Measurements from ENCODE around the gene TNFSF4. TPM values are rescaled to one million over a fixed set of nuclear protein-coding genes. Genes with fewer than 3 reads are reported as not detected.

TNFSF4 gene
- total RNA-seq, 2 donors from 2014 or later = 3.3 to 6.2 TPM

DNA sequence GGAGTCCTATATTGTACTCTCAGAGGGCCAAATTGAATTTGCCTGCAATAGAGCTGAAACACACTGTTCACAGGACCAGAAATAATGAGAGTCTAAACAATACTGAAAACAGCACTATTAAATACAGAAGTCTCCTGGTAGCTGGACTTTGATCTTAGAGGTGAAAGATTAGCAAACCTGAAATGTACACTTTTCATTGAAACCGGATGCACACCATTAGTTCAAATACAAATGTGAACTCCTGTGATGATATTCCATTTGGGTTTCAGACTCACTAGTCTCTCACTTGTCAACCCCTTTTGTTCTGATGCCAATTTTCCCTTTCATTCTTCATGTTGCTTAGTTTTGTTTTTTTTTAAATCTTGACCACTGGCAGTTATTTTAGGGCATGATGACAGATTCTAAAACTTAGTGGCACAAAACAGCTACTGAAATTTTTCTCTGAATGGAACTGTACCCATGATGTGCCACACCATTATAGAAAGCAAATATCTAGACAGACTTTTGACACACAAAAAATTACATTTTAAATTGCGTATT lies 5.9 kb upstream of the TNFSF4 start:
- H3K4me1 ChIP-seq (ENCODE audit: control insufficient read depth, insufficient read depth, low read length) = peaks cover 11% of the 10 kb centered on the region
- no peak overlapping the region for H3K27ac Mint-ChIP-seq
- peaks cover 22% of the 10 kb centered on the region for H3K27me3 Mint-ChIP-seq (ENCODE audit: insufficient read depth)
- H3K9ac ChIP-seq (ENCODE audit: extremely low read depth, low read length, poor library complexity, severe bottlenecking) = no peak overlapping the region
- no peak overlapping the region for H3K4me3 Mint-ChIP-seq
- no peaks in the 10 kb centered on the region for H3K9me3 Mint-ChIP-seq
- DNase-seq = no peak
- H3K9me3 ChIP-seq (ENCODE audit: control insufficient read depth, low read length) = no peaks in the 10 kb centered on the region
- H3K36me3 Mint-ChIP-seq (ENCODE audit: low read depth) = no peaks in the 10 kb centered on the region
- H3K4me3 ChIP-seq (ENCODE audit: low read length) = no peak overlapping the region
- no peak overlapping the region for H3K27ac ChIP-seq (ENCODE audit: low read depth, low read length)
- H3K27me3 ChIP-seq (ENCODE audit: control insufficient read depth, insufficient read depth, low read length, poor library complexity, severe bottlenecking) = no peaks in the 10 kb centered on the region
- no peaks in the 10 kb centered on the region for H3K36me3 ChIP-seq (ENCODE audit: control insufficient read depth, insufficient read depth, low read length)
- WGBS, 2 experiments (ENCODE audit: insufficient coverage in 1 of 2, insufficient read length in 1 of 2) = 99 to 100% methylated on average over 1 to 2 of the region's 2 CpGs
- TF ChIP-seq, protein P1, sequence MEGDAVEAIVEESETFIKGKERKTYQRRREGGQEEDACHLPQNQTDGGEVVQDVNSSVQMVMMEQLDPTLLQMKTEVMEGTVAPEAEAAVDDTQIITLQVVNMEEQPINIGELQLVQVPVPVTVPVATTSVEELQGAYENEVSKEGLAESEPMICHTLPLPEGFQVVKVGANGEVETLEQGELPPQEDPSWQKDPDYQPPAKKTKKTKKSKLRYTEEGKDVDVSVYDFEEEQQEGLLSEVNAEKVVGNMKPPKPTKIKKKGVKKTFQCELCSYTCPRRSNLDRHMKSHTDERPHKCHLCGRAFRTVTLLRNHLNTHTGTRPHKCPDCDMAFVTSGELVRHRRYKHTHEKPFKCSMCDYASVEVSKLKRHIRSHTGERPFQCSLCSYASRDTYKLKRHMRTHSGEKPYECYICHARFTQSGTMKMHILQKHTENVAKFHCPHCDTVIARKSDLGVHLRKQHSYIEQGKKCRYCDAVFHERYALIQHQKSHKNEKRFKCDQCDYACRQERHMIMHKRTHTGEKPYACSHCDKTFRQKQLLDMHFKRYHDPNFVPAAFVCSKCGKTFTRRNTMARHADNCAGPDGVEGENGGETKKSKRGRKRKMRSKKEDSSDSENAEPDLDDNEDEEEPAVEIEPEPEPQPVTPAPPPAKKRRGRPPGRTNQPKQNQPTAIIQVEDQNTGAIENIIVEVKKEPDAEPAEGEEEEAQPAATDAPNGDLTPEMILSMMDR (conservative IDR thresholded peaks at IDR 0.05) = no peak
- peaks cover 21% of the 10 kb centered on the region for H3K4me1 Mint-ChIP-seq

DNA sequence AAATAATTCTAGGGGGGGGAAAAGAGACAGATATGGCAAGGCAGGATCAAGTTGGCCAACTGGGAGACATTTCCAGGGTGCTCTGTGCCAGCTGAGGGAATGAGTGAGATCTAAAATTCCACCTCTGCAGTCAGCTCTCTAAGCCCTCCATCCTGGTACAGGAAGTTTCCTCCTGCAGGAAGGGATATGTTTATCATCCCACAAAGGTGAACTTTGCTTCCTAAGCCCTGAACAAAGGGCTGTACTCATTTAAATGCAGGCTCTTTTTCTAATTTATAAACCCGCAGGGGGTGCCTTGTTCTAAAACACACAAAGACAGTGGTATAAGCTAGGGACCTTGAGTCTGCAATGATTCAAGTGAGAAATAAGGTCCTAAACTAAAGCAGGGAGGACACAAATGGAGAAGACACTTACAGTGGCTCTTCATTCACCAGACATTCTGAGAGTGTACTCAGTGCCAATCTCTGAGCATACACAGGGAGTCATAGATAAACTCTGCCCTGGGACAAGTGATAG lies 3.6 kb upstream of the TNFSF4 start:
- DNase-seq = no peak
- no peak overlapping the region for H3K9ac ChIP-seq (ENCODE audit: extremely low read depth, low read length, poor library complexity, severe bottlenecking)
- H3K27me3 Mint-ChIP-seq (ENCODE audit: insufficient read depth) = peaks cover 22% of the 10 kb centered on the region
- peaks cover 25% of the 10 kb centered on the region for H3K4me1 Mint-ChIP-seq
- H3K9me3 ChIP-seq (ENCODE audit: control insufficient read depth, low read length) = no peaks in the 10 kb centered on the region
- H3K27ac ChIP-seq (ENCODE audit: low read depth, low read length) = no peak overlapping the region
- peaks cover 11% of the 10 kb centered on the region for H3K4me1 ChIP-seq (ENCODE audit: control insufficient read depth, insufficient read depth, low read length)
- H3K4me3 ChIP-seq (ENCODE audit: low read length) = peak overlapping the region; percentile 11
- no peaks in the 10 kb centered on the region for H3K27me3 ChIP-seq (ENCODE audit: control insufficient read depth, insufficient read depth, low read length, poor library complexity, severe bottlenecking)
- H3K9me3 Mint-ChIP-seq = no peaks in the 10 kb centered on the region
- 67 to 74% methylated on average over 1 of the region's 1 CpG for WGBS, 2 experiments (ENCODE audit: insufficient coverage in 1 of 2, insufficient read length in 1 of 2)
- TF ChIP-seq, protein P1 (conservative IDR thresholded peaks at IDR 0.05) = no peak
- no peak overlapping the region for H3K27ac Mint-ChIP-seq
- no peaks in the 10 kb centered on the region for H3K36me3 ChIP-seq (ENCODE audit: control insufficient read depth, insufficient read depth, low read length)
- no peak overlapping the region for H3K4me3 Mint-ChIP-seq
- H3K36me3 Mint-ChIP-seq (ENCODE audit: low read depth) = no peaks in the 10 kb centered on the region

DNA sequence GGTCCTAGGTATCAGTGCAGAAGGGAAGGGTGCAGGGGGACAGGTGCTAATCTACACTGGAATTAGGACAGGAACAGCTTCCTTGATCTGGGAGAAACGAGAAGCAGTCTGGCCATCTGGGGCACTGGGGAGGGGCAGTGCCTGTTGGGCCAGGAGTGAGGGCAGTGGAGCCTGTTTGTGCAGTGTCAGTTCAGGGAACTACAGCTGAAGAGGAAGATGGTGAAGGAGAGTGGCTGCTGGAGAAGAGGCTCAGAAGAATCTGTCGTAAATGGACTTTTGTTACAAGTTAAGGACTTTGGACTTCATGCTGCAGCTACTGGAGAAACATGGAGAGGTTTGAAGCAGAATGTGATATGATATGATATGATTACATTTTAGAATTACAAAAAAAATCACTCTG lies 3.2 kb upstream of the TNFSF4 start:
- Histone ChIP-seq H3K36me3 (ENCODE audit: control insufficient read depth, insufficient read depth, low read length) (no peaks in the 10 kb centered on the region), H3K4me3 (ENCODE audit: low read length) (peak overlapping the region; percentile 11), H3K4me1 (ENCODE audit: control insufficient read depth, insufficient read depth, low read length) (peaks cover 11% of the 10 kb centered on the region), H3K27ac (ENCODE audit: low read depth, low read length) (no peak overlapping the region), H3K9me3 (ENCODE audit: control insufficient read depth, low read length) (no peaks in the 10 kb centered on the region), H3K27me3 (ENCODE audit: control insufficient read depth, insufficient read depth, low read length, poor library complexity, severe bottlenecking) (no peaks in the 10 kb centered on the region), H3K9ac (ENCODE audit: extremely low read depth, low read length, poor library complexity, severe bottlenecking) (no peak overlapping the region)
- no peak overlapping the region for H3K4me3 Mint-ChIP-seq
- TF ChIP-seq, protein P1 (conservative IDR thresholded peaks at IDR 0.05) = peak; percentile 11
- no peaks in the 10 kb centered on the region for H3K36me3 Mint-ChIP-seq (ENCODE audit: low read depth)
- DNase-seq = no peak
- peaks cover 22% of the 10 kb centered on the region for H3K27me3 Mint-ChIP-seq (ENCODE audit: insufficient read depth)
- H3K9me3 Mint-ChIP-seq = no peaks in the 10 kb centered on the region
- H3K4me1 Mint-ChIP-seq = peaks cover 25% of the 10 kb centered on the region
- WGBS, 2 experiments (ENCODE audit: insufficient coverage in 1 of 2, insufficient read length in 1 of 2) = 94 to 100% methylated on average over 1 to 2 of the region's 2 CpGs
- no peak overlapping the region for H3K27ac Mint-ChIP-seq
